GM10248 (cell line): Measurements from ENCODE around the gene PASK.

Experiments used
- CTCF ChIA-PET: fragments of 300-600 bp; sonication (Branson Sonifier 250); formaldehyde crosslinking; extraction: SDS; loops from one replicate; lab custom pipeline; 2021; ENCODE audit warnings: antibody characterized with exemption; lab: Yijun Ruan, JAX
- POLR2A ChIA-PET: fragments of 350-650 bp; sonication (Branson Sonifier 250); formaldehyde crosslinking; extraction: SDS; loops from one replicate; lab custom pipeline; 2020; ENCODE audit warnings: antibody characterized with exemption; lab: Yijun Ruan, JAX
- DNase-seq: peaks from one replicate; pipeline ENCODE4 v3.0.0; 2012; ENCODE audit errors: extremely low spot score
- TF ChIP-seq, protein P1 (sequence below): IDR thresholded peaks from 2 replicates; pipeline ENCODE4 v1.5.1; 2012; ENCODE audit warnings: mild to moderate bottlenecking, low read depth; ENCODE audit errors: extremely low read depth, missing control alignments, control extremely low read depth

Gene PASK

DNA sequence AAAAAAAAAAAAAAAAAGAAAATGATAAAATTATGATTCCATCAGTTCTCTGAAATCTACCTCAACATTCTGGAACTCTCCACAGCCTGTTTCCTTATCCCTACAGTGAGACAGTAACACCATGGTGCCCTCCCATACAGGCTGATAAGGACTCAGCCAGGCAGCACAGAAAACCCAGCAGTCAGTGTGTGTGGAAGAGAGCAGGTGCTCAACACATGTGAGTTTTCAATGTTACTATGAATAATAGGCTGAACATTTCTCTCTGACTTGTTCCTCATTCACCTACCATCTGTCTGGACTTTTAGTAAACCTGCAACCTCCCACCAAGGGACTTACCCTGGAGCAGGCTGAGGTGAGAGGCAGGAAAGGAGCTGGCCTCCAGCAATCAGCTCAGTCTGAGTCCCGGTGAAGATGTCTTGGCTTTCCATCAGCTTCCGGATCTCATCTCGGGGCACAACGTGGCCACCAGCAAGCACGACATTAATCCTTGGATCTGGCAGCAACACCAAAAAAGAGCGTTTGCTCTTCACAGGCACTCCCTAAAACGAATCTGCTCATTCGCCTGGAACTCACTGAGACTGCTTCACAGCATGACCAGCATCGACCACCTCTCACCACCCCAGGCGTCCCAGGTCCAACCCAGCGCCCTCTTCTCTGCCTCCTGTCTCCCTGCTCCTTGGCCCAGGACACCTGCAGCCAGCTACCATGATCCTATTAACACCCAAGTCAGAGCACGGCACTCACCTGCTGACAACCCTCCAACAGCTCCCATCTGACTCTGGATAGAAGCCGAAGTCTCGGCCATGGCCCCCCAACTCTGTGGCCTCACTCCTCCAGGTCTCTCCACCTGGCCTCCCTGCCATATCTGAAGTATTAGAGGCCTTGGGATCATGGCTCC is 16.5 kb downstream of the PASK start:
- CTCF ChIA-PET = interaction anchor here (0.6 to 1.2 kb wide), 3 partner anchors 11 to 250 kb away, joined by 3 read pairs; no protein-coding TSS in a partner anchor

DNA sequence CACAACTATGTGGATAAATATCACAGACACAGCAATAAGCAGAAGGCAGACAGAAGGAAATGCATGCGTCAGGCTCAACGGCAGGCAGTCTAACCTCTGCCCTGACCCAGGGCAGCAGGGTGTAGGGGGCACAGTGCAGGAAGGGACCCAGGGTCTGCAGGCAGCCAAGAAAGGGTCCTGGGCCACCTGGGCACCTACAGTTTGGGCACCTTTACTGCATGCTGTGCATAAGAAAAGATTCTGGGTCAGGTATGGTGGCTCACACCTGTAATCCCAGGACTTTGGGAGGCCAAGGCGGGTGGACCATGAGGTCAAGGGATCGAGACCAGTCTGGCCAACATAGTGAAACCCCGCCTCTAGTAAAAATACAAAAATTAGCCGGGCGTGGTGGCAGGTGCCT is 17.7 kb downstream of the PASK start:
- no peak for DNase-seq
- ChIA-PET POLR2A (interaction anchor here (0.7 kb wide), 1 partner anchor 73 kb away, joined by 7 read pairs; no protein-coding TSS in a partner anchor), CTCF (interaction anchor here (0.9 to 1.2 kb wide), 2 partner anchors 10 to 19 kb away, joined by 3 read pairs; no protein-coding TSS in a partner anchor)
- TF ChIP-seq, protein P1, sequence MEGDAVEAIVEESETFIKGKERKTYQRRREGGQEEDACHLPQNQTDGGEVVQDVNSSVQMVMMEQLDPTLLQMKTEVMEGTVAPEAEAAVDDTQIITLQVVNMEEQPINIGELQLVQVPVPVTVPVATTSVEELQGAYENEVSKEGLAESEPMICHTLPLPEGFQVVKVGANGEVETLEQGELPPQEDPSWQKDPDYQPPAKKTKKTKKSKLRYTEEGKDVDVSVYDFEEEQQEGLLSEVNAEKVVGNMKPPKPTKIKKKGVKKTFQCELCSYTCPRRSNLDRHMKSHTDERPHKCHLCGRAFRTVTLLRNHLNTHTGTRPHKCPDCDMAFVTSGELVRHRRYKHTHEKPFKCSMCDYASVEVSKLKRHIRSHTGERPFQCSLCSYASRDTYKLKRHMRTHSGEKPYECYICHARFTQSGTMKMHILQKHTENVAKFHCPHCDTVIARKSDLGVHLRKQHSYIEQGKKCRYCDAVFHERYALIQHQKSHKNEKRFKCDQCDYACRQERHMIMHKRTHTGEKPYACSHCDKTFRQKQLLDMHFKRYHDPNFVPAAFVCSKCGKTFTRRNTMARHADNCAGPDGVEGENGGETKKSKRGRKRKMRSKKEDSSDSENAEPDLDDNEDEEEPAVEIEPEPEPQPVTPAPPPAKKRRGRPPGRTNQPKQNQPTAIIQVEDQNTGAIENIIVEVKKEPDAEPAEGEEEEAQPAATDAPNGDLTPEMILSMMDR = no peak

More for the DNA sequence above, 16.5 kb downstream of the PASK start:
- TF ChIP-seq, protein P1 = no peak
- POLR2A ChIA-PET = interaction anchor here (0.5 to 0.6 kb wide), 2 partner anchors 17 to 30 kb away, joined by 4 to 5 read pairs; partner anchors contain the start of gene PASK
- DNase-seq = peak; percentile 58

DNA sequence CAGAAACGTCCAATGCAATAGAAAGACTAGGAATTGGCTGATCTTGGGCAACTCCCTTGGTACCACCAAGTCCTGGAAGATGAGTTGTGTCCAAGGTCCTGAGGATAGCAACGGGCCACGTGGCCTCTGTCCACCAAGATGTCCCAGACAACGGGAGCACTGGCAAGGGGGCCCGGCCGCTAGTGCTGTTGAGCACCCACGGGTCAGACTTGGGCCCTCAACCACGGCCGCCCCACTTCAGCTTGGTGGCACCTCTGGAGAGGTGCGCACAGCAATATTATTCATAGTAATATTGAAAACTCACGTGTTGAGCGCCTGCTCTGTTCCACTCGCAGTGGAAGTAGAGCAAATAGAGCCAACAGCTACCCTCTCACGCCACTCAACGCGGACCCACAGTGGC is 19.0 kb downstream of the PASK start:
- CTCF ChIA-PET = interaction anchor here (0.6 to 1.4 kb wide), 4 partner anchors 10 to 26 kb away, joined by 3 to 6 read pairs (median 3); partner anchors contain the start of gene PASK
- DNase-seq = no peak
- TF ChIP-seq, protein P1 = no peak
- POLR2A ChIA-PET = no interaction called here

DNA sequence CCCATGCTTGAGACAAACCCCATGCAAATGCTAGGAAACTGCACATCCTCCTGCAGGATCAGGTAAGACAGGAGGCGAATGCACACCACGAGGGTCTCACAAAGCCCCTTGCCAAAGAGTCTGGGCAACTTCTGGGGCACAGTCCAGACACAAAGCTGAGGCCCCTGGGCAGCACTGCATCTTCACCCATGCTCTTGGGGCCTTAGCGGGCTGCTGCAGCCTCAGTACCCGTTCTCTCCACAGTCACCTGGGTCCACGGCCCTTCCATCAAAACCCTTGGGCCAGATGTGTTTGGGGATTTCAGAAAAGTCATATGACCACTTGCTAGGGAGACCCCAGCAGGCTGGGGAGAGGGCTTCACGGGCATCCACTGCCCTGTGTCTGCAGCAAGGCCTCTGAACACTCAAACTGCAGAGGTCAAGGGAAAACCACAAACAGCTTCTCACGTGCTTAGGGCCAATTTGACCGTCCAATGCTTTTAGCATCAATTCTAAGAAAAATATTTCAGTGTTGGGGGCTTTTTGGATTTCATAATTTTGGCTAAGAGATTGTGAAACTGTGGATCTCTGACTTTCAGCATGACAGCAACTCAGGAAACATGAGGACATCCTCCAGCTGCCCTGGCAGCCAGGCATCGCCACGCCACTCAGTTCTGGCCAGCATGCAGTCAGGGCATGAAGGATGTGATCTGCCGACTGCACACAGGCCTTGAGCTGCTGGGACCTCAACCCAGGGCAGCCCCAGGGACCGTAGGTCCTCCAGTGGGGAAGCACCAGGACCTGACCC is 20.0 kb downstream of the PASK start:
- TF ChIP-seq, protein P1 = no peak
- ChIA-PET CTCF (interaction anchor here (1.4 kb wide), 2 partner anchors 11 to 25 kb away, joined by 3 to 6 read pairs; no protein-coding TSS in a partner anchor), POLR2A (interaction anchor here (1.6 kb wide), 1 partner anchor 19 kb away, joined by 4 read pairs; no protein-coding TSS in a partner anchor)
- DNase-seq = no peak

DNA sequence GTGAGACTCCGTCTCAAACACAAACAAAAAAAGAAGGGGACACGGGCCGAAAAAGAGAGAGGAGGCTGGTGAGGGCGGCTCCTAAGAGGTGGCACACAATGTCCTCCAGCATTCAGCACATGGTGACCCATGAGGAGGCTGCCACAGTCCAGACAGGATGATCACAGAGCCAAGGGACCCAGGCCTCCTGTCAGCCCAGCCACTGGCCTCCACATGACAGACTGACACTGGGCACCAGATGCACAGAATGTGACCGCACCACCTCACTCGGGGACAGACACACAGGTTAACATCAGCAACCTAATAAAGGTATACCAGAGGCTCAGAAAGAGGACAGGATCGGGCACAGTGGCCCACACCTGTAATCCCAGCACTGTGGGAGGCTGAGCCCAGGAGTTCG is 21.0 kb downstream of the PASK start:
- TF ChIP-seq, protein P1 = no peak
- DNase-seq = no peak
- CTCF ChIA-PET = no interaction called here
- POLR2A ChIA-PET = interaction anchor here (1.6 kb wide), 1 partner anchor 18 kb away, joined by 4 read pairs; no protein-coding TSS in a partner anchor
